Activated T-cell treated with anti-CD3 and anti-CD28 coated beads for 4 hours (primary cell): ENCODE results near the gene ATG2B.
"Not testable (repeated sequence)": the region's sequence is repeated elsewhere in the genome, so short reads cannot be mapped to it uniquely, and the experiment has no call there.

Source experiments
- DNase-seq: peaks from one replicate; pipeline ENCODE4 v3.0.0-alpha.2; 2020

The ATG2B gene

GRCh38 chr14:96247031-96247430 lies 116.1 kb downstream of the ATG2B start:
- no peak for DNase-seq

GRCh38 chr14:96246539-96246847 lies 116.6 kb downstream of the ATG2B start:
- no peak for DNase-seq

GRCh38 chr14:96245710-96246538 lies 117.2 kb downstream of the ATG2B start:
- no peak for DNase-seq

GRCh38 chr14:96245074-96245473 lies 118.1 kb downstream of the ATG2B start:
- not testable (repeated sequence) for DNase-seq

GRCh38 chr14:96243785-96244184 lies 119.4 kb downstream of the ATG2B start:
- no peak for DNase-seq

GRCh38 chr14:96242126-96242525 lies 121.0 kb downstream of the ATG2B start:
- no peak for DNase-seq

- DNase-seq: no peak
Measured at GRCh38 chr14:96240641-96241040, 122.5 kb downstream of the ATG2B start.

- DNase-seq: no peak
Measured at GRCh38 chr14:96239711-96240141, 123.4 kb downstream of the ATG2B start.

- no peak for DNase-seq
Measured at GRCh38 chr14:96238676-96239265, 124.4 kb downstream of the ATG2B start.

GRCh38 chr14:96237641-96238040 lies 125.5 kb downstream of the ATG2B start:
- no peak for DNase-seq

- no peak for DNase-seq
Measured at GRCh38 chr14:96235426-96235825, 127.7 kb downstream of the ATG2B start.

GRCh38 chr14:96233661-96234060 lies 129.5 kb downstream of the ATG2B start:
- no peak for DNase-seq

GRCh38 chr14:96232506-96232905 lies 130.6 kb downstream of the ATG2B start:
- no peak for DNase-seq

- DNase-seq: no peak
Measured at GRCh38 chr14:96231526-96232130, 131.5 kb downstream of the ATG2B start.

- no peak for DNase-seq
Measured at GRCh38 chr14:96231056-96231455, 132.1 kb downstream of the ATG2B start.

GRCh38 chr14:96229315-96229714 lies 133.8 kb downstream of the ATG2B start:
- no peak for DNase-seq
